Amniotic epithelial cell (primary cell): ENCODE data around the gene CALHM4.

Experiments used
- DNase-seq: peaks from one replicate; pipeline ENCODE4 v3.0.0-alpha.2; 2010; ENCODE audit warnings: low read depth

The CALHM4 gene

DNA sequence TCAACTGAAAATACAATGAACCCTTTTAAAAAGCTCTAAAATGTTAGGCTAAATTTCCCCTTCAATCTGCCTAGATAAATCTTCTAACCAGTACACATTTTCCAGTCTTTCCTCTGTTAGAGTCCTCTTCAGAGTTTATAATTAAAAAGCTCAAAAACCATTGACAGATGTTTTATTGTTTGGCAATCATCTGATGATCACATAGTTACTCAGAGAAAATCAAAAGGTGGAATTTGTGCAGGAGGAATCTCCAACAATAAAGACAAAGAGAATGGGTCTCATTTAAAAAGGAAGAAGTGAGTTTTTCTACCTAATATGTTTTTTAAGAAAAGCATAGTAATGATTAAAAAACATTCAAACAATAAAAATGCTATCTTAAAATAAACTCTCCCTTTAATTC, 11.1 kb upstream of the CALHM4 start:
- DNase-seq = no peak

DNA sequence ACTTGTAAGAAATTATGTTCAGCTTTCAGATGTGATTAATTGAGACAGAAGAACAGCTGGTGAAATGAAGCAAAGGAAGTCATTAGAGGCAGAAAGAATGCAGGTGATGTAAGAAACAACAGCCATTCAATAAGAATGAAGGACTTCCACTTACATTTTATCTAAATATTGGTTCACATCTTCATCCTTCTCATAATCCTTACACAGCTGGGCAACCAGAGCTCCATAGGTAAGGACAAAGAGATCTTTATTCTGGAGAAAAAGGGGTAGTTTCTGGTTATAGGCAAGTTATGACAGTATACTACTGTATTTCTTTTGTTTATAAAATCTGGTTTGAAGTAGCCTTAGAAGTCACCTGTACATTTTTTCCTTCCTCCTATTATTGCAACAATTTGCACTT, 10.4 kb upstream of the CALHM4 start:
- DNase-seq = no peak

DNA sequence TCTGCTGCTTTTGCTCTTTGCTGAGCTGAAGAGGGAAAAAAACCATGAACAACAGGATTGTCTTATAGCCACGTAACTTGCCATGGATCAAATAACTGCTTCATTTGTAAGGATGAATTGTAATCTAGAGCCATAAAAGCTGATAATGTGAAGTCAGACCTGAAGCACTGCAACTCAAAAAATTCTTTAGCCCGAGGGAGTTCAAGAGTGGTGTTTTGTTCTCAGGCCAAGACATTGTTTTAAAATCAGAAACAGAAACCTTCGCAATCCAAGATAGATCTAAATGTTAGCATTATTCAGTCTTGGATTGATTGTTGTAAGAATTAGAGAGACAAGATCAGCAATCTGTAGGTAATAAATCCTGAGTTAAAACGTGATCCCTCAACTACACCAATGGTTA, 7.9 kb upstream of the CALHM4 start, which contains the start of gene TRAPPC3L:
Gene TRAPPC3L (minus strand): TSS at position 34 of the 400 bp plus-strand sequence. CDS start 170 bp downstream, outside the sequence.
- DNase-seq = no peak

DNA sequence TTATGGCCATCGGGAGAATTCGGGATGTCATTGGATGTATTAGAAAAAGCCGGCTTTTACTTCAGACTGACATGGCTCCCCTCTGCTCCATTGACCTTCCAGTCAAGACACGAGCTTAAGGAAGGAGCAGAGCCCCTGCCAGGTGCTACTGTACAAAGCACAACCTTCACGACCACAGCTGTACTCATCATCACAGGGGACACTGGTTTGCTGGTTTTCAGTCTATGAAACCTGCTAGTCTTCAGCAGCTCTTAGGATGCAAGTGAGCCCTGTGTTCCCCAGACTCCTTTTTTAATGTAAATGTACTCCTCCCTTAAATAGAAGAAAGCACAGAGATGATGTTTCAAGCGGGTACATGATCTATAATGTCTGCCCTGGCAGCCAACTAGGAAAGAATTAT, 6.2 kb upstream of the CALHM4 start:
- no peak for DNase-seq

DNA sequence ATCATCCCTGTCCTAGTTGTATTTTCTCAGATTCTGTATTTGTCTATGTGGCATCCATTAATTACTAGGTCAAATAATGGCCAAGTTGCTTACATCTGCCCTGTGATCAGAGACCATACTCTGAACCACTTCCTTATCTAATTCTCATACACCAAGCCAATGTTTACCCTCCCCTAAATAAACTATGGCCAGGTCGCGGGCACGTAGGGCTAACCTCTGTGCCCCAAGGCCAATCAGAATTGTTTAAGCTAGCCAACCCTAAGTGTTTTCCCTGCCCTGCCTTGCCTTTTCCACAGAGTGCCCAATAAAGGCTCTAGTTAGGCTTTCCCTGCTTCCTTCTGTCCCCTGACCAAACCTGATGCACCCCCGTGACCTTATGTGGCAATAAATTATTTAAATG, 2.8 kb upstream of the CALHM4 start:
- no peak for DNase-seq

DNA sequence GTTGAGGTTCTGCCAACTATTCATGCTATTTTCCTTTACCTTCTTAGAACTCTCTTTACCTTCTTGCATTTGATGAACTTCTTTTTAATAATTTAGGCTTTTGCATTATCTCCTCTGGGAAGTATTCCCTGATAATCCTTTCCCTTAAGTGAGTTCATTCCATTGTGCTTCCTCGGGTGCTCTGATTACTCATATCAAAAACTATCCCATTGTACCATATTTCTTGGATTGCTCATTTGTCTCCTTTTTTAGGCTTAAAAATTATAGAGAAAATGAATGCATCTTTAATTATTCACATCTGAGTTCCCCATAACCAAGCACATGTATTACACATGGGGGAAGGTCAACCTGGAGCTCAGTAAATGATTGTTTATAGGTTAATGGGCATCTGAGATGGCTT, 2.5 kb downstream of the CALHM4 start:
- DNase-seq = peak; percentile 69

DNA sequence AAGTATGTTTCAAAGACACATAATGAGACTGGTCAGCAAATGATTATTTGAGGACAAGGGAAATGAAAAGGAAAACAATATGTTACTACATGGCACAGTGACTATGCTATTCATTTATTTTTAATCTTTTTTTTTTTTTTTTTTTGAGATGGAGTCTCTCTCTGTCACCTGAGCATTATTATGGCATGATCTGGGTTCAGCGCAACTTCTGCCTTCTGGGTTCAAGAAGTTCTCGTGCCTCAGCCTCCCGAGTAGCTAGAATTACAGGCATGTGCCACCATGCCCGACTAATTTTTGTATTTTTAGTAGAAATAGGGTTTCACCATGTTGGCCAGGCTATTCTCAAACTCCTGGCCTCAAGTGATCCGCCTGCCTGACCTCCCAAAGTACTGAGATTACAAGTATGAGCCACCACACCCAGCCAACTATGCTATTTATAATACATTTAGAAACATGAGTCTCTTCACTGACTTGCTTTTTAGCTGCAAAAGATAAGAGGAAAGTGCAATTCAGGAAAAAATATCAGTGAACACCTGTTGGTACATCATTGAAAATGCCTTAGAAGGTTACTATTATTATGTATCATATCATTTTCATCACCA, 3.4 kb downstream of the CALHM4 start:
- DNase-seq = no peak

DNA sequence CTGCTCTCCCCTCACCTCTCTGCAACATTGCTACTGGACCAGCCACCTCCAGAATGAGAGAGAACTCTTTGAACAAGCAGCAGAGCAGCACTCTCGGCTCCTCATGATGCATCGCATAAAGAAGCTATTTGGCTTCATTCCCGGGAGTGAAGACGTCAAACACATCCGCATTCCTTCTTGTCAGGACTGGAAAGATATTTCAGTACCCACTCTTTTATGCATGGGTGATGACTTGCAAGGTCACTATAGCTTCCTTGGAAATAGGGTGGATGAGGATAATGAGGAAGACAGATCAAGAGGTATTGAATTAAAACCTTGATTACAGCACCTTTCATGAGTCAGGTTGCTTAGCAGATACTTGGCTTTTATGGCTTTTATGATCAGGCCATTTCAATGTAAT, 4.3 kb downstream of the CALHM4 start:
- peak; percentile 96 for DNase-seq

DNA sequence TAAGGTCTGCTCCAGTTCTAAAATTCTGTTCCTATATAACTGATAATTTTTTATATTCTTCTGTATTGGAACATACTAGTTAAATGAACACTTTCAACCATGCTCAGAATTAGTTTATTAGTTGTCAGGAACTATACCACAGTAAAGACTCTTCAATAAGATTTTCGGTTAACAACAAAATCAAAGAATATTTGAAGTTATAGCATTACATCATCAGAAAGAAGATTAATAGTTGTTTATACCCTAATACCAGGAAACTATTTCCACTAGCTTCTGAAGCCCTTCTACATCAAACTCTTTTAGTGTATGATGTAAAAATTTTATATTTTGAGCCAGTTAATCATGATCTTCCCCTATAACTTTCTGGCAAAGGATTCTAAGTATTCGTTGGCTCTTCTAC, 6.6 kb downstream of the CALHM4 start:
- DNase-seq = no peak

DNA sequence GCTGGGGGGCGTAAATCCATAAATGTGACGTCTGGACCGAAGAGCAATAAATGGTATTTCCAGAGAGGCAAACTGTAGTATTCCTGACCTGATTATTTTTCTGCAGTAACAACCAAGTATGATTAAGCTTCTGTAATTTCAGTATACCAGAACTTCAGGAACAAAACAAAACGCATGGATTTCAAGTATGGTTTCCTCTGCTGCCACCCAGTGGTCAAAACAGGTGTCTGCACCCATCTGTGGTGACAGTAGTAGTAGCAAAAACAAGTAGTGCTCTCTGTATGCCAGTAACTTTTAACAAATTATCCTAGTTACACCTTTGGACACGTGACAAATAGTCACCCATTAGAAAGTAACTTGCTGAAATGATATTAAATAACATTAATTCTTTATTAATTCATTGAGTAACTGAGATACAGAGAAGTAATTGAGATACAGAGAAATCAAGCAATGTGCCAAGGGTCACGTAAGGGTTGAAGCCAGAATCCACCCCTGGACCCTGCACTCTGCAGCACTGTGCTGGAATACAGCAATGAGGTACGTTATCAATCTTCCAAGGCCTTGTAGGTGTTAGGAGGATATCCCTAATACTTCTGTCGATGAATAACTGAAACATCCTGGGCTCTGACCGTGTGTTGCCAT, 7.9 kb downstream of the CALHM4 start:
- peak; percentile 68 for DNase-seq

DNA sequence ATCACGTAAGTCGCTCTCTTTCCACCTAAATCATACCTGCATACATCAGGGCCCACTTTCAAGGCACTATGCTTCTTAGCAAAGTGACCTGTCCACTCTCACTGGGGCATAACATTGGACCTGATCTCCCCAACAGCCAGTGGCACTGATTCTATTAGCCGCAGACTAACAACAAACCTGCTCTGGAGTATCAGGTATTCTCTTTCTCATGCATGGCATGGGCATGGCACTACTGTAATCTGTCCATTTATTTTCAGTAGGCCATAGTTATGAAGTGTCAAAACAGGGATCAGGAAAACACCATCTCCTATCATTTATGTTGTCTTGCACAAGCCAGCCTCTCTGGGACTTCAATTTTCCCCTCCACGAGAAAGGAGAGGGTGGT, 8.5 kb downstream of the CALHM4 start:
- no peak for DNase-seq

DNA sequence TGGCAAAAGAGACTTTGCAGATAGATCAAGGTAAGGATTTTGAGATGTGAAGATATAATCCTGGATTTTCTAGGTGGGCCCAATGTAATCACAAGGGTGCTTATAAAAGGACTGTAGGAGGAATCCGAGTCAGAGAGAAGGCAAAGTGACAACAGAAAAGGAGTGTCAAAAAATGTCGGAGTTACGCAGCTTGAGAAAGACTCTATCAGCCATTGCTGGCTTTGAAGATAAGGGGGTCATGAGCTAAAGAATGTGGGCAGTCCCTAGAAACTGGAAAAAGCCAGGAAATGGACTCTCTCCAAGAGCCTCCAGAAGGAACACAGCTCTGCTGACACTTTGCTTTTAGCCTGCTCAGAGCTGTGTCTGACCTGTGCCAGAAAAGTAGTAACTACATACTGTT, 9.1 kb downstream of the CALHM4 start:
- peak; percentile 40 for DNase-seq

DNA sequence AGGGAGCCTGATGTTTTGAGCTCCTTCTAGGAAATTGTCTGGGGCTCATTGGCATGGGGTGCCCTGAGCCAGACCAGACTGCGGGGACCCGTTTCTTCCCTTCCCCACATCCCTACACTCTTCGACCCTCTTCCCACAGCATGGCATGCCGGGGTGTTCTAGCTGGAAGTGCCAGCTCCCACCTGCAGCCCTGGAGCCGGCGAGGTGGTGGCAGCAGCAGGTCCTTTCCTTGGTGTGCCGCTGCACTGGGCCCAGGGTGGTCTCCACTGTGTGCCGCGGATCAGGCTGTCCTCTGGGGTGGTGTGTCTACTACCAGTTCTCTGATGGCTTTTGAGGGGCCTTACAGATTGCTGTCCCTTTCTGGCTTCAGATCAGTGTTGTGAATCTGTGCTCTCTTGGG, 10.3 kb downstream of the CALHM4 start:
- no peak for DNase-seq

DNA sequence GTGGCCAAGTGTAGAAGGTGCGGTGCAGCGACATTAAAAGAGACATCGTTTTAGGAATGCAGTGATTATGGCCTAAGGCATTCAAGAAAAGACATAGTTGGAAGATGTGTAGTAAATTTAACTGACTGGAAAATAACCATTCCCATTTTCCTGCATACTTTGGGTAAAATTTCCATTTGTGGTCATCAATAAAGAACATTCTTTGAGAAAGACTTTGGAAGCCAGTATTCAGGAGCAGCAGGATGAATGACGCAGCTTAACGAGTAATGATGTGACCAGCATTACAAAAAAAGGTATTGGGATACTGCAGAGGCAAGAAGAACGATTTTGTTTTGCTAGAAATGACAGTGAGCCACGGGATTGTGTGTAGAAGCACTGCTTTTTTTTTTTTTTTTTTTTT, 10.8 kb downstream of the CALHM4 start:
- no peak for DNase-seq

DNA sequence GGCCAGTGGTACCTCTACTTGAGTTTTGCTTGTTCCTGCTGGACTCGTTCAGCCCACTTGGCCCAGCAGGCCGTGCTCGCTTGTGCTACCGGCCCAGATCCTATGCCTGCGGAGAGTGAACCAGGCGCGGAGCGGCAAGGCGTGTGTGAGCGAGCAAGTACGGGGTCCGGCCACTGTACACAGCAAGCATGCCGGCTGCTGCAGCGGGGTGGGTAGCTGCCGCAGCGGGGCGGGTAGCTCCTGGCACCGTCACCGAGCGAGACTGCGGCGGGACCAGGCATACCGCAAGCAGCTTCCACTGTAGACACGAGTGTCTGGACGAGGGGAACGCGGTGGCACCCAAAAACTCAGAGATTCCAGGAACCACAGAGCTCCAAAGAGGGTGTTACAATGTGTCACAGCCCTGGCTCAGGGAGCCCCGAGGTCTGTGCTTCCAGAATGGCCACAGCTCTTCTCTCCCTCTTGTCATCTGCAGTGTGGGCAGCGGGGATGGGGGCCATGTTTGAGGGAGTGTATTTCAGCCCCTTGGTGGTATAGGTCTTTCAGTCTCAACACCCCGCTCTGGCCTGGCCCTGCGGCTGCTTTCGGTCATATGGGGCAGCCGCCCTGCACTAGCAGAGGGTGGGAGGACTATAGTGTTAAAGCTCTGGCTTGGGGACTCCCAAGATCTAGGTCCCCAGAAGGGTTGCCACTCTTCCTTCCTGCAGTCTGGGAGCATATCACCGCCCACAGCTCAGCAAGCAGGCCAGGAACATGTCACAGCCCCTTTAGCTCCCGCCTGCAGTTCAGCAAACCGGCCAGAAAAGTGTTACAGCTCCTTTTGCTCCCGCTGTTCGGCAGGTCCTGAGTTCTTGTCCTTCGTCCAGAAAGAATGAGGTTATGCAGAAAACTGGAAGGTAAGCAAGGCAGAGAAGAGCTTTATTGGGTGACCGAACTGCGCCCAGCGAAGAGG, 11.6 kb downstream of the CALHM4 start:
- DNase-seq = no peak

DNA sequence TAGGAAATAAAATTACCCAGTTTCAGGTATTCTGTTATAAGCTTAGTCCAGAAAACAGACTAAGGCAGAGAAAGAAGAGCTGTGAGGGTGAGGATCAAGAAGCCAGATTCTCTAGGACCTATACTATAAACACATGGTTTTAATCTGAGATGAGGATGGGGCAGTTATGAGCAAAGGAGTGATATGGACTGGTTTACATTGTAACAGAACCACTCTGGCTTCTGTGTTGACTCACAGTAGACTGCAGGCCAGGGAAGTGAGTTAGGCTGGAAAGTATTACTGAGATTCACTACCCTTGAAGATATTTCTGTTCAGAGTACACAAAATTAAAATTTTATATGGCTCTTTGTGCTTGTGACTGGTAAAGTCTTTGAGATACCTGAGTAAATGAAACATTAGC, 14.6 kb downstream of the CALHM4 start:
- no peak for DNase-seq

DNA sequence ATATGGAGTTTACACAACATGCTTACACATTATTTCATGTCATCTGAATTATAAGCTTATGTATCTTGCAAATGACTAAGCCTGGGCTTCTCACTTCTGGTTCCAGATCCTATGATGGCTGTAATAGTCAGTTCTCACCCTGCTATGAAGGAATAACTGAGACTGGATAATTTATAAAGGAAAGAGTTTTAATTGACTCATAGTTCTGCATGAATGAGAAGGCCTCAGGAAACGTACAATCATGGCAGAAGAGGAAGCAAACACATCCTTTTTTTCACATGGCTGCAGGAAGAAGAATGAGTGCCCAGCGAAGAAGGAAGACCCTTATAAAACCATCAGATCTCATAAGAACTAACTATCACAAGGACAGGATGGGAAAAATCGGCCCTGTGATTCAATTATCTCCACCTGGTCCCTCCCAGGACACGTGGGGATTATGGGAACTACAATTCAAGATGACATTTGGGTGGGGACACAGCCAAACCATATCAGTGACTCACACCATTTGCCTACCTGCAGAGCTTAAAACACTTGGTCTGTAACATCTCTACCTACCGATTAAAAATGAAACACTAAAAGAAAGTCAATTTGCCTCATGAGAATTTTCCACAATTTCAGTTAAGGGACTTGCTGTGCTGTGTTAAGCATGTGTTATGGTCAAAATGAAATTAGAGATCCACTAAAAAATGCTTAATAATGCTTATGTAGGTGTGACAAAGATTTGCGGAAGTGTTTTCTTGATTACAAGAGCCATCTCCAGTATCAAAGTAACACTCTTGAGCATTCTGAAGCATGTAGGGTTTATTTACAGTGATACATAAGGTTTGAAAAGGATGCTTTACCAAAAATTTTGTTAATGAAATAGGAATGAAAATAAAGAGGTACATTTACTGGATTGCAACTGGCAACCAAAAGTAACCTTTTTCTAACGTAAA, 15.5 kb downstream of the CALHM4 start:
- no peak for DNase-seq

DNA sequence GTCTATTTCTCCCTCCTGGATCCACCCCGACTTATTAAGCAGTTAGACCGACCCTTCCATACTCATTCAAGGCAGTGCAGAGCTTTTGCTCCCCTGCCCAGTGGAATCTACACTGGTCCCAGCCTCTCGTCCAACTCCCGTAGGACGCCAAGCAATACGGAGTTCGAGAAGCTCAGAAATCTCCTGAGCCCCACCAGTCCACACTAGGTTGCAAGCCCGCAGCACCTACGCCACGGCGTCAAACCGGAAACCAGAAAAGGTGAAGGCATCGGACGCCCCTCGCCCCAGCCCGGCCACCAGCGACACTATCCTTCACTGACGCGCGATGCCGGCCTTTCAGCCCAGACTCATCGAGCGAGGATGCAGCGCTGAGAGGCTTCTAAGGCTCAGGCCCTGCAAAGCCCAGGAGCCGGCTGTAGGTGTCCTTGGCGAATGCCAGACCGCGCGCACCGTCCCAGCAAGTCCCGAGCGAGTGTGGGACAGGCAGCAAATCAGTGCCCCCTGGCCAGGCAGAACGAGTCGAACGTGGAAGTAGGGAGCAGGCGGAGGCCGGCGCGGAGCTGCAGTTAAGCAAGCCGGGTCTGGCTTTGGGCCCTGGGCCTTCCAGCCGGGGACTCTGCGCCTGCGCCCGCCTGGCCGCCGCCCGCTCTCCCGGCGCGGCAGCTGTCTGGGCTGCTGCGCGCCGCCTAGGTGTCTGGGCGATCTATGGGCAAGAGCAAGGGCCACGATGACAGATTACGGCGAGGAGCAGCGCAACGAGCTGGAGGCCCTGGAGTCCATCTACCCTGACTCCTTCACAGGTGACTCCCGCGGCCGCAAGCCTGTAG, 17.5 kb downstream of the CALHM4 start, which contains the start of gene RWDD1:
Gene RWDD1 (plus strand): TSS at position 649 of the 827 bp plus-strand sequence. CDS start 79 bp downstream, at position 728.
- peak; percentile 100 for DNase-seq

DNA sequence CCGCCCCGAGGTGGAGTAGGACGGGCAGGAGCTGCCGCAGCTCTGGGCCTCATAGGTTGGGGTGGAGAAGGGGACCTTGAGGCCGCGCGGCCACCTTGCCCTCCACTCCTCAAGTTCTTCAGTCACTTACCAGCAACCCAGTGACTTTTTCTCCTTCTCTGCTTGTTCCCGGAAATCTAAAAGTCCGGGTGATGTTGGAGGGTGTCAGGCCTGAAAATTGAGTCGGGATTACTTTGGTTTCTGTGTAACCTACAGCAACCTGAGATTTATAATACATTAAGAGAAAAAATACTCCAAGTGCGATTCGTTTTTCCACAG, 18.1 kb downstream of the CALHM4 start:
- DNase-seq = no peak

DNA sequence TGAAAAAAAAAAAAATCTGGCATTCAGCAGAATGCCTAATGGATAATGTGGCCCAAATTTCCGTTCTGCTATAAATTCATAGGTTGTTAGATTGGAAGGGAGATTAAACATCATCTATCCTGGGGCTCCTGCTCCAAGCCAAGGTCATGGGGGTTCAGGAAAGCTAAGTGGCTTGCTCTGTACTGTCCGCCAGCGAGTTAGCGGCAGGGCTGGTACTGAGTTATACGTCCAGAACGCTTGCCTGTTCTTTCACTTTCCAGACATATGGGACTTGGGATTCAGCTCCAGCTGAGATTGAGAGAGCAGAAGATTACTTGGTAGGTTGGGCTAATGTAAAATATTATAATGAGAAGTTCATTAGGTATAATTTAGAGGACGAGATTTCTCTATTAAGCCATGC, 18.6 kb downstream of the CALHM4 start:
- DNase-seq = peak; percentile 40

DNA sequence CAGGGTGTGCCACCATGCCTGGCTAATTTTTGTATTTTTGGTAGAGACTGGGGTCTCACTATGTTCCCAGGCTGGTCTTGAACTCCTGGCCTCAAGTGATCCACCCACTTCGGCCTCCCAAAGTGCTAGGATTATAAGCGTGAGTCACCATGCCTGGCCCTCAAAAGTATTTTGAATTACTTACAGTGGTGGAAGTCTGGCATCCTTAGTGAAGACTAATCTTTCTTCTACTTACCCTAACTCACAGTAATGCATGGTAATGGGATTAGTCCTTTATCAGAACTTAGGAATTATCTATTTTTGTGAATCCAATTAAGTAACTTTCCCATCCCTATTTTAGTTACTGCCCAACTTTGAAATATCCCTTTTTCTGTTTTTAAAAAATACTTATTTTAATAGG, 21.7 kb downstream of the CALHM4 start:
- peak; percentile 39 for DNase-seq
